ENCODE data around the gene AGAP2.

Gene AGAP2

GRCh38 chr12:57729321-57729844 is 9.2 kb downstream of the AGAP2 start:
- Histone ChIP-seq H3K4me3 (replicated peaks; ENCODE audit: insufficient read depth, low read length) (no peak overlapping the region), H3K27ac (replicated peaks) (no peak overlapping the region), H3K27me3 (ENCODE audit: insufficient read depth, poor library complexity, severe bottlenecking) (no peaks in the 10 kb centered on the region)
- no peak for TF ChIP-seq SPI1 (IDR thresholded peaks at IDR 0.05; ENCODE audit: borderline replicate concordance, low read depth)
- TF ChIP-seq REST (IDR thresholded peaks at IDR 0.05; ENCODE audit: insufficient replicate concordance, low read depth) = no peak
- TF ChIP-seq POLR2AphosphoS5 (IDR thresholded peaks at IDR 0.05; ENCODE audit: low read depth) = no peak
- TF ChIP-seq CTCF (IDR thresholded peaks at IDR 0.05; ENCODE audit: insufficient read depth, low read length) = no peak
- no peak for TF ChIP-seq GABPA (IDR thresholded peaks at IDR 0.05; ENCODE audit: low read depth)
- DNase-seq (ENCODE audit: low read depth in 1 of 2, low spot score in 1 of 2) = no peak

GRCh38 chr12:57727758-57728395 is 10.7 kb downstream of the AGAP2 start:
- H3K4me3 ChIP-seq (replicated peaks; ENCODE audit: insufficient read depth, low read length) = no peak overlapping the region
- no peaks in the 10 kb centered on the region for H3K27me3 ChIP-seq (ENCODE audit: insufficient read depth, poor library complexity, severe bottlenecking)
- no peak for TF ChIP-seq SPI1 (IDR thresholded peaks at IDR 0.05; ENCODE audit: borderline replicate concordance, low read depth)
- TF ChIP-seq GABPA (IDR thresholded peaks at IDR 0.05; ENCODE audit: low read depth) = no peak
- TF ChIP-seq CTCF (IDR thresholded peaks at IDR 0.05; ENCODE audit: insufficient read depth, low read length) = no peak
- TF ChIP-seq REST (IDR thresholded peaks at IDR 0.05; ENCODE audit: insufficient replicate concordance, low read depth) = no peak
- no peak for TF ChIP-seq POLR2AphosphoS5 (IDR thresholded peaks at IDR 0.05; ENCODE audit: low read depth)
- DNase-seq (ENCODE audit: low read depth in 1 of 2, low spot score in 1 of 2) = no peak
- H3K27ac ChIP-seq (replicated peaks) = no peak overlapping the region

- Histone ChIP-seq H3K4me3 (replicated peaks; ENCODE audit: insufficient read depth, low read length) (no peak overlapping the region), H3K27ac (replicated peaks) (no peak overlapping the region), H3K27me3 (ENCODE audit: insufficient read depth, poor library complexity, severe bottlenecking) (no peaks in the 10 kb centered on the region)
- DNase-seq (ENCODE audit: low read depth in 1 of 2, low spot score in 1 of 2) = no peak
- no peak for TF ChIP-seq CTCF (IDR thresholded peaks at IDR 0.05; ENCODE audit: insufficient read depth, low read length)
- no peak for TF ChIP-seq GABPA (IDR thresholded peaks at IDR 0.05; ENCODE audit: low read depth)
- peak; percentile 65 for TF ChIP-seq REST (IDR thresholded peaks at IDR 0.05; ENCODE audit: insufficient replicate concordance, low read depth)
Measured at GRCh38 chr12:57726884-57727757, 11.4 kb downstream of the AGAP2 start.

All from HL-60 (cell line).